A673 (cell line): ENCODE measurements around the gene L3MBTL1.

ENCODE experiments used
- CTCF ChIP-seq: fragments of 300-800, 200-600 bp; sonication (generic); conservative IDR thresholded peaks from 2 replicates; pipeline ENCODE4 v1.5.1; 2017; ENCODE audit warnings: low read depth, mild to moderate bottlenecking, antibody characterized with exemption, low read length, moderate library complexity, mixed read lengths
- EZH2 ChIP-seq: fragments of 200-600 bp; sonication (generic); IDR thresholded peaks from 2 replicates; pipeline ENCODE4 v1.6.1; 2017; ENCODE audit warnings: borderline replicate concordance, low read depth, mild to moderate bottlenecking, mixed read lengths, antibody characterized with exemption, low read length; ENCODE audit not compliant: poor library complexity, severe bottlenecking

- TF ChIP-seq CTCF (no peak), EZH2 (no peak)
Observed at GRCh38 chr20:43590036-43590391, 82.5 kb downstream of the L3MBTL1 start.
